ENCODE data around the gene MAN2B2. TPM values are rescaled to one million over a fixed set of nuclear protein-coding genes. Genes with fewer than 3 reads are reported as not detected.

The MAN2B2 gene
- total and polyA plus RNA-seq, 2 experiments from 2014 or later: 22.2 to 24.0 TPM

- Histone ChIP-seq H3K4me2 (no peak overlapping the region), H3K27ac (no peak overlapping the region), H3K9me3 (ENCODE audit: low read depth) (no peaks in the 10 kb centered on the region), H3K79me2 (no peaks in the 10 kb centered on the region), H3K9me2 (replicated peaks; ENCODE audit: insufficient read depth) (no peaks in the 10 kb centered on the region), H3K27me3 (no peaks in the 10 kb centered on the region), H4K20me1 (ENCODE audit: insufficient read depth, poor library complexity, severe bottlenecking) (no peaks in the 10 kb centered on the region), H2AFZ (no peak overlapping the region), H3K36me3 (replicated peaks; ENCODE audit: insufficient read depth, low read depth) (no peaks in the 10 kb centered on the region), H3K4me1 (ENCODE audit: insufficient read depth) (no peaks in the 10 kb centered on the region), H3K4me3 (no peak overlapping the region)
- 90% methylated on average over 2 of the region's 2 CpGs for WGBS (ENCODE audit: low lambda C conversion rate, missing lambda C conversion rate)
- no peak for TF ChIP-seq CTCF (IDR thresholded peaks at IDR 0.05; ENCODE audit: poor library complexity)
- no peak for TF ChIP-seq EZH2phosphoT487 (IDR thresholded peaks at IDR 0.05; ENCODE audit: low read depth, severe bottlenecking, unreplicated experiment)
- no peak for TF ChIP-seq EZH2 (IDR thresholded peaks at IDR 0.05; ENCODE audit: borderline replicate concordance)
- no peak for DNase-seq (ENCODE audit: low spot score)
Measured at GRCh38 chr4:6659897-6660296, 84.9 kb downstream of the MAN2B2 start.

- no peaks in the 10 kb centered on the region for H3K4me1 ChIP-seq (ENCODE audit: insufficient read depth)
- no peak overlapping the region for H2AFZ ChIP-seq
- no peak for DNase-seq (ENCODE audit: low spot score)
- H3K79me2 ChIP-seq: no peaks in the 10 kb centered on the region
- no peak overlapping the region for H3K4me3 ChIP-seq
- H3K9me3 ChIP-seq (ENCODE audit: low read depth): no peaks in the 10 kb centered on the region
- H3K27ac ChIP-seq: no peak overlapping the region
- H3K4me2 ChIP-seq: no peak overlapping the region
- no peaks in the 10 kb centered on the region for H3K36me3 ChIP-seq (replicated peaks; ENCODE audit: insufficient read depth, low read depth)
- H3K9me2 ChIP-seq (replicated peaks; ENCODE audit: insufficient read depth): no peaks in the 10 kb centered on the region
- TF ChIP-seq EZH2 (IDR thresholded peaks at IDR 0.05; ENCODE audit: borderline replicate concordance) (no peak), EZH2phosphoT487 (IDR thresholded peaks at IDR 0.05; ENCODE audit: low read depth, severe bottlenecking, unreplicated experiment) (no peak)
- 78% methylated on average over 1 of the region's 3 CpGs for WGBS (ENCODE audit: low lambda C conversion rate, missing lambda C conversion rate)
- no peaks in the 10 kb centered on the region for H3K27me3 ChIP-seq
- no peaks in the 10 kb centered on the region for H4K20me1 ChIP-seq (ENCODE audit: insufficient read depth, poor library complexity, severe bottlenecking)
Measured at GRCh38 chr4:6660430-6660829, 85.4 kb downstream of the MAN2B2 start.

GRCh38 chr4:6662591-6662990 lies 87.6 kb downstream of the MAN2B2 start:
- Histone ChIP-seq H3K27ac (no peak overlapping the region), H2AFZ (no peak overlapping the region), H3K36me3 (replicated peaks; ENCODE audit: insufficient read depth, low read depth) (no peaks in the 10 kb centered on the region), H3K27me3 (no peaks in the 10 kb centered on the region), H3K9me2 (replicated peaks; ENCODE audit: insufficient read depth) (no peaks in the 10 kb centered on the region), H3K4me1 (ENCODE audit: insufficient read depth) (no peaks in the 10 kb centered on the region), H3K9me3 (ENCODE audit: low read depth) (no peaks in the 10 kb centered on the region), H4K20me1 (ENCODE audit: insufficient read depth, poor library complexity, severe bottlenecking) (no peaks in the 10 kb centered on the region), H3K4me3 (no peak overlapping the region), H3K4me2 (no peak overlapping the region), H3K79me2 (no peaks in the 10 kb centered on the region)
- 98% methylated on average over 3 of the region's 3 CpGs for WGBS (ENCODE audit: low lambda C conversion rate, missing lambda C conversion rate)
- no peak for TF ChIP-seq CTCF (IDR thresholded peaks at IDR 0.05; ENCODE audit: poor library complexity)
- TF ChIP-seq EZH2 (IDR thresholded peaks at IDR 0.05; ENCODE audit: borderline replicate concordance): no peak
- no peak for TF ChIP-seq EZH2phosphoT487 (IDR thresholded peaks at IDR 0.05; ENCODE audit: low read depth, severe bottlenecking, unreplicated experiment)
- no peak for DNase-seq (ENCODE audit: low spot score)

GRCh38 chr4:6663596-6664393 lies 88.8 kb downstream of the MAN2B2 start:
- Histone ChIP-seq H3K9me3 (ENCODE audit: low read depth) (no peaks in the 10 kb centered on the region), H3K27ac (no peak overlapping the region), H3K4me2 (no peak overlapping the region), H3K27me3 (no peaks in the 10 kb centered on the region), H3K36me3 (replicated peaks; ENCODE audit: insufficient read depth, low read depth) (no peaks in the 10 kb centered on the region), H4K20me1 (ENCODE audit: insufficient read depth, poor library complexity, severe bottlenecking) (no peaks in the 10 kb centered on the region), H3K4me1 (ENCODE audit: insufficient read depth) (no peaks in the 10 kb centered on the region), H3K9me2 (replicated peaks; ENCODE audit: insufficient read depth) (no peaks in the 10 kb centered on the region), H3K4me3 (no peak overlapping the region), H2AFZ (no peak overlapping the region), H3K79me2 (no peaks in the 10 kb centered on the region)
- TF ChIP-seq EZH2phosphoT487 (IDR thresholded peaks at IDR 0.05; ENCODE audit: low read depth, severe bottlenecking, unreplicated experiment): no peak
- DNase-seq (ENCODE audit: low spot score): no peak
- WGBS (ENCODE audit: low lambda C conversion rate, missing lambda C conversion rate): 97% methylated on average over 45 of the region's 55 CpGs

Data from hepatocyte (in vitro differentiated cells).